Peyer's patch (tissue), 4 donors: ENCODE results near the gene CDK8. TPM values are rescaled to one million over a fixed set of nuclear protein-coding genes. Genes with fewer than 3 reads are reported as not detected.

Experiments used
- DNase-seq, 3 donors: peaks; one replicate each; pipeline ENCODE4 v3.0.0-alpha.2; 2017 to 2019
- H3K27ac ChIP-seq, 4 donors: fragments of 200-600 bp; sonication (generic); one replicate each; pipeline ENCODE4 v1.5.1; 2016 to 2019
- H3K27me3 ChIP-seq, 2 donors: fragments of 200-600 bp; sonication (generic); one replicate each; pipeline ENCODE4 v1.5.1; 2019
- H3K36me3 ChIP-seq, 3 donors: fragments of 200-600 bp; sonication (generic); one replicate each; pipeline ENCODE4 v1.5.1; 2016 to 2019
- H3K4me1 ChIP-seq, 4 donors: fragments of 200-600 bp; sonication (generic); one replicate each; pipeline ENCODE4 v1.5.1; 2016 to 2019
- H3K4me3 ChIP-seq, 4 donors: fragments of 200-600 bp; sonication (generic); 1 replicate in 3 of 4; 2 replicates in 1 of 4; pipeline ENCODE4 v1.5.1; 2016 to 2019; ENCODE audit warnings: mild to moderate bottlenecking in 1 of 4
- H3K9me3 ChIP-seq, 4 donors: fragments of 200-600 bp; sonication (generic); one replicate each; pipeline ENCODE4 v1.5.1; 2016 to 2019; ENCODE audit warnings: mild to moderate bottlenecking in 1 of 4
- POLR2A ChIP-seq, 2 donors: fragments of 450-650 bp; IDR thresholded peaks; one replicate each; pipeline ENCODE4 v1.5.1; 2017; ENCODE audit warnings: antibody characterized with exemption in 2 of 2, mild to moderate bottlenecking in 2 of 2, moderate library complexity in 2 of 2
- total RNA-seq, 4 donors: library from RNA; depleted of rRNA; stranded (reverse); fragments of >200 nt; gene quantifications; one replicate each; pipeline ENCODE4 v1.1.0, GENCODE V29; 2016
- TF ChIP-seq, protein P1 (sequence below), 6 experiments: fragments of 450-650 bp in 4 of 6; fragments of 200-600 bp in 2 of 6; sonication (generic) in 1 of 6; IDR thresholded peaks; one replicate each; pipeline ENCODE4 v1.5.1; 2017 to 2019; ENCODE audit warnings: antibody characterized with exemption in 6 of 6, mild to moderate bottlenecking in 3 of 6, moderate library complexity in 1 of 6

CDK8 gene
- total RNA-seq, 4 donors from 2014 or later, result 16.8 to 22.3 (median 20.8) TPM

DNA sequence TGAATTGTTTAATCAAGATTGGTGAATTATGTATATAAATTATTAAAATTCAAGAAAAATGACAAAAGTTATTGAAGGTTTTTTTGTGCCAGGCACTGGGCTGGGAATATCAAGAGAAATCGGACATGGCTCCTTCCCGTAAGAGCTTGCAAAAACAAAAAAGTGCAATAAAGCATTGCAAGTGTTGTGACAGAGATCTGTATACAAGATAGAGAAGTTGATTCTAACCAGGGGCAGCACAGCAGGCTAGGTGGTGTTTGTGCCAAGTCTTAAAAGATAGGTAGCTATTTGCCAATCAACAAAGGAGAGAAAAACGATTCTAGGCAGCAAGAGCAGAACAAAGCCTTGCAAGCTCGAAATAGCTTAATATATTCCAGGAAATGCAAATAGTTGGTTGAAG, 179.8 kb downstream of the CDK8 start:
- peaks cover 0 to 23% (median 6%) of the 10 kb centered on the region in 4 donors for H3K9me3 ChIP-seq
- H3K4me3 ChIP-seq, result no peak overlapping the region
- DNase-seq, result no peak
- H3K36me3 ChIP-seq, result no peaks in the 10 kb centered on the region
- TF ChIP-seq, protein P1, sequence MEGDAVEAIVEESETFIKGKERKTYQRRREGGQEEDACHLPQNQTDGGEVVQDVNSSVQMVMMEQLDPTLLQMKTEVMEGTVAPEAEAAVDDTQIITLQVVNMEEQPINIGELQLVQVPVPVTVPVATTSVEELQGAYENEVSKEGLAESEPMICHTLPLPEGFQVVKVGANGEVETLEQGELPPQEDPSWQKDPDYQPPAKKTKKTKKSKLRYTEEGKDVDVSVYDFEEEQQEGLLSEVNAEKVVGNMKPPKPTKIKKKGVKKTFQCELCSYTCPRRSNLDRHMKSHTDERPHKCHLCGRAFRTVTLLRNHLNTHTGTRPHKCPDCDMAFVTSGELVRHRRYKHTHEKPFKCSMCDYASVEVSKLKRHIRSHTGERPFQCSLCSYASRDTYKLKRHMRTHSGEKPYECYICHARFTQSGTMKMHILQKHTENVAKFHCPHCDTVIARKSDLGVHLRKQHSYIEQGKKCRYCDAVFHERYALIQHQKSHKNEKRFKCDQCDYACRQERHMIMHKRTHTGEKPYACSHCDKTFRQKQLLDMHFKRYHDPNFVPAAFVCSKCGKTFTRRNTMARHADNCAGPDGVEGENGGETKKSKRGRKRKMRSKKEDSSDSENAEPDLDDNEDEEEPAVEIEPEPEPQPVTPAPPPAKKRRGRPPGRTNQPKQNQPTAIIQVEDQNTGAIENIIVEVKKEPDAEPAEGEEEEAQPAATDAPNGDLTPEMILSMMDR (IDR thresholded peaks at IDR 0.05), result no peak
- no peak for TF ChIP-seq POLR2A (IDR thresholded peaks at IDR 0.05)
- no peaks in the 10 kb centered on the region for H3K4me1 ChIP-seq
- no peak overlapping the region for H3K27ac ChIP-seq
- H3K27me3 ChIP-seq, result no peaks in the 10 kb centered on the region

- no peak for DNase-seq
- H3K27ac ChIP-seq, result no peak overlapping the region
- no peaks in the 10 kb centered on the region for H3K36me3 ChIP-seq
- H3K4me3 ChIP-seq, result no peak overlapping the region
- H3K4me1 ChIP-seq, result no peaks in the 10 kb centered on the region
- H3K9me3 ChIP-seq, result peaks cover 0 to 25% (median 6%) of the 10 kb centered on the region in 4 donors
- H3K27me3 ChIP-seq, result no peaks in the 10 kb centered on the region
- TF ChIP-seq, protein P1 (IDR thresholded peaks at IDR 0.05), result no peak
- TF ChIP-seq POLR2A (IDR thresholded peaks at IDR 0.05), result no peak
Measured at GRCh38 chr13:26435171-26435570, 181.2 kb downstream of the CDK8 start.

GRCh38 chr13:26435646-26436045, 181.7 kb downstream of the CDK8 start:
- Histone ChIP-seq H3K36me3 (no peaks in the 10 kb centered on the region), H3K4me1 (no peaks in the 10 kb centered on the region), H3K27ac (no peak overlapping the region), H3K4me3 (no peak overlapping the region), H3K9me3 (peaks cover 0 to 25% (median 6%) of the 10 kb centered on the region in 4 donors), H3K27me3 (no peaks in the 10 kb centered on the region)
- DNase-seq, result no peak
- no peak for TF ChIP-seq POLR2A (IDR thresholded peaks at IDR 0.05)
- TF ChIP-seq, protein P1 (IDR thresholded peaks at IDR 0.05), result no peak

DNA sequence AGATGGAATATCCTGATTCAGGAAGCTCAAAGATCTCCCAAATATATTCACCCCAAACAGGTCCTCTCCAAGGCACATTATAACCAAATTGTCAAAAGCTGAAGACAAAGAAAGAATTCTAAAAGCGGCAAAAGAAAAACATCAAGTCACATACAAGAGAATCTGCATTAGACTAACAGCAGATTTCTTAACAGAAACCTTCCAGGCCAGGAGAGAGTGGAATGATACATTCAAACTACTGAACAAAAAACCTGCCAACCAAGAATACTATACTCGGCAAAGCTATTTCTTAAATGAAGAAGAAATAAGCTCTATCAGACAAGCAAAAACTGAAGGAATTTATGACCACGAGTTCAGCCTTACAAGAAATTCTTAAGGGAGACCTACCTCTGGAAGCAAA, 183.0 kb downstream of the CDK8 start:
- no peak overlapping the region for H3K4me3 ChIP-seq
- DNase-seq, result no peak
- H3K27ac ChIP-seq, result no peak overlapping the region
- TF ChIP-seq POLR2A (IDR thresholded peaks at IDR 0.05), result no peak
- TF ChIP-seq, protein P1 (IDR thresholded peaks at IDR 0.05), result no peak
- H3K36me3 ChIP-seq, result no peaks in the 10 kb centered on the region
- H3K27me3 ChIP-seq, result no peaks in the 10 kb centered on the region
- peaks cover 0 to 25% (median 6%) of the 10 kb centered on the region in 4 donors for H3K9me3 ChIP-seq
- no peaks in the 10 kb centered on the region for H3K4me1 ChIP-seq

DNA sequence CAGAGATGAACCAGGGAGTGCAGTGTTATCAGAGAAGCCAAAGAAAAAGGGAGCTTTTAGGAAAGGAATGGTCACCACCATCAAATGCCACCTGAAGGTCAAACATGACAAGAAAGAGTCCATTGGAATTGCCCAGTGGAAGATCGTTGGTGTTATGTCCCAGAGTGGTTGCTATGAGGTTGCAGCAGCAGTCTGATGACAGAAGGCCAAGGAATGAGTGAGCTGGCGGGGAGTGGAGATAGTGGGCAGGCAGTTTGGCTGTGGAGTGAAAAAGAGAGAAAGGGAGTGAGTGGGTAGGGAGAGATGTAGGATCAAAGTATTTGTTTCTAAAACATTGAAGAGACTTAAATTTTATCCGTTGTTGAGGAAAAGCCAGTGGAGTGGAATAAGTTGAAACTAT, 186.2 kb downstream of the CDK8 start:
- Histone ChIP-seq H3K4me3 (no peak overlapping the region), H3K4me1 (no peaks in the 10 kb centered on the region), H3K27me3 (no peaks in the 10 kb centered on the region), H3K27ac (no peak overlapping the region), H3K9me3 (peaks cover 0 to 25% (median 6%) of the 10 kb centered on the region in 4 donors), H3K36me3 (no peaks in the 10 kb centered on the region)
- DNase-seq, result no peak
- no peak for TF ChIP-seq POLR2A (IDR thresholded peaks at IDR 0.05)
- TF ChIP-seq, protein P1 (IDR thresholded peaks at IDR 0.05), result no peak

DNA sequence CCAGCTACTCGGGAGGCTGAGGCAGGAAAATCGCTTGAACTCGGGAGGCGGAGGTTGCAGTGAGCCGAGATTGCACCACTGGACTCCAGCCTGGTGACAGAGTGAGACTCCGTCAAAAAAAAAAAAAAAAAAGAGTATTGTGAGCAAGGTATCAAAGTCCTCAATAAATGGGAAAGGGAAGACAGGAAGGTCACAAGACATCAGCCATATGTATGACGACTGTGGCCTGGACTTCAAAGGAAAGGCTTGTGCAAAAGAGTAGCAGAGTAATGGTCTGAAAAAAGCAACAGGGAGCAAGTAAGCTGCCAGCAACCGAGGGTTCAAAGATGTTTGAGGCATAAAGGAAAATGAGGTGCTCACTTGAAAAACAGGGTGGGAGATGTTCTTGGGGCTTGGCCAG, 187.5 kb downstream of the CDK8 start:
- H3K27ac ChIP-seq, result peak overlapping the region in 2 of 4 donors; percentile 22 to 57
- no peaks in the 10 kb centered on the region for H3K4me1 ChIP-seq
- no peak overlapping the region for H3K4me3 ChIP-seq
- no peaks in the 10 kb centered on the region for H3K27me3 ChIP-seq
- no peaks in the 10 kb centered on the region for H3K36me3 ChIP-seq
- no peak for DNase-seq
- TF ChIP-seq, protein P1 (IDR thresholded peaks at IDR 0.05), result no peak
- no peak for TF ChIP-seq POLR2A (IDR thresholded peaks at IDR 0.05)
- peaks cover 0 to 16% (median 2%) of the 10 kb centered on the region in 4 donors for H3K9me3 ChIP-seq
